NB4 (cell line): Measurements from ENCODE around the gene JAKMIP1.

ENCODE experiments used
- POLR2A ChIP-seq: IDR thresholded peaks from 2 replicates; pipeline ENCODE4 v1.6.1; 2011; ENCODE audit warnings: mild to moderate bottlenecking; ENCODE audit not compliant: insufficient read length; ENCODE audit errors: extremely low read depth
- TF ChIP-seq, protein P1 (sequence below): IDR thresholded peaks from one replicate; pipeline ENCODE4 v1.5.1; 2012; ENCODE audit warnings: low read depth, low read length

DNA sequence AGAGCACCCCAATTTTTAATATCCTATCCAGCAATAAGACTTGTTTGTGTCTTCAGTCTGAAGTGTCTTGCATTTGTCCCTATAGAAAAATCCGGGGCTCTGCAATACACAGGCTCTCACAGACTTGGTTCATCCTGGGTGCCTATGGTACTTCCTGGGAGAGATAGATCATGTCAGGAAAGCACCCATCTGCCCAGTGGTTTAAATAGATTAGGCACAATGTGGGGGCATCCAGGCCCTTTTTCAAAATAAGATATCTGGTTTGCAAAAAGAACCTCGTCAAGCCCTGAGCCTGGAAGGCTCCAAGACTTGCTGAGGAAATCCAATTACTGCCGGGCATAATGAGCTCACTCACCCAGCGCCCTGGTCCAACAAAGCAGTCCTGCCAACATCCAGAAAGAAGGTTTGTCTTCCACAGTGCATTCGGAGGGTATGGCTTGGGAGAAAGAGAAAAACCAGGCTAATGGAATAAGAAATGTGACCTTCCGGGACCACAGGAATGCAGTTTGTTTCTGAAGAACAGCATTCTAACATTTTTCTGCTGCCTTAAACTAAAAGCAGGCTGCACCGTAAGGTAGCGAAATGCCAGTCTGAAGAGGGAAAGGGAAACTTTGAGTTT, 11.6 kb downstream of the JAKMIP1 start:
- TF ChIP-seq, protein P1, sequence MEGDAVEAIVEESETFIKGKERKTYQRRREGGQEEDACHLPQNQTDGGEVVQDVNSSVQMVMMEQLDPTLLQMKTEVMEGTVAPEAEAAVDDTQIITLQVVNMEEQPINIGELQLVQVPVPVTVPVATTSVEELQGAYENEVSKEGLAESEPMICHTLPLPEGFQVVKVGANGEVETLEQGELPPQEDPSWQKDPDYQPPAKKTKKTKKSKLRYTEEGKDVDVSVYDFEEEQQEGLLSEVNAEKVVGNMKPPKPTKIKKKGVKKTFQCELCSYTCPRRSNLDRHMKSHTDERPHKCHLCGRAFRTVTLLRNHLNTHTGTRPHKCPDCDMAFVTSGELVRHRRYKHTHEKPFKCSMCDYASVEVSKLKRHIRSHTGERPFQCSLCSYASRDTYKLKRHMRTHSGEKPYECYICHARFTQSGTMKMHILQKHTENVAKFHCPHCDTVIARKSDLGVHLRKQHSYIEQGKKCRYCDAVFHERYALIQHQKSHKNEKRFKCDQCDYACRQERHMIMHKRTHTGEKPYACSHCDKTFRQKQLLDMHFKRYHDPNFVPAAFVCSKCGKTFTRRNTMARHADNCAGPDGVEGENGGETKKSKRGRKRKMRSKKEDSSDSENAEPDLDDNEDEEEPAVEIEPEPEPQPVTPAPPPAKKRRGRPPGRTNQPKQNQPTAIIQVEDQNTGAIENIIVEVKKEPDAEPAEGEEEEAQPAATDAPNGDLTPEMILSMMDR: no peak
- no peak for TF ChIP-seq POLR2A
